ENCODE data around the gene DNM3. TPM values are rescaled to one million over a fixed set of nuclear protein-coding genes. Genes with fewer than 3 reads are reported as not detected.

The DNM3 gene
- total and polyA plus RNA-seq, 2 of the 8 experiments (the other 6 are each of a cell fraction or from before 2014, with no cell fraction given): 2.0 to 8.5 TPM

- Histone ChIP-seq H3K27me3 (replicated peaks in 1 of 4; ENCODE audit: control insufficient read depth in 3 of 4, extremely low read depth in 1 of 4, insufficient read depth in 3 of 4, low read length in 3 of 4) (no peaks in the 10 kb centered on the region), H3K14ac (ENCODE audit: insufficient read length) (no peak overlapping the region), H3K4me1 (replicated peaks in 1 of 4; ENCODE audit: control insufficient read depth in 3 of 4, insufficient read depth in 4 of 4, low read length in 3 of 4) (no peaks in the 10 kb centered on the region), H3K4me3 (ENCODE audit: extremely low read depth in 1 of 4, insufficient read depth in 2 of 4, low read depth in 3 of 4, low read length in 4 of 4) (no peak overlapping the region), H3K9ac (replicated peaks in 1 of 4; ENCODE audit: extremely low read depth in 1 of 4, low read depth in 3 of 4, low read length in 3 of 4) (no peak overlapping the region), H3K27ac (ENCODE audit: low read depth, low read length) (no peak overlapping the region), H2AFZ (ENCODE audit: low read length) (no peak overlapping the region), H3K18ac (ENCODE audit: extremely low read depth, low read length) (no peak overlapping the region), H3K9me3 (ENCODE audit: insufficient read depth in 2 of 2, low read depth in 1 of 2, low read length in 1 of 2) (no peaks in the 10 kb centered on the region), H3K23me2 (ENCODE audit: low read depth, low read length) (no peaks in the 10 kb centered on the region), H2BK15ac (ENCODE audit: low read length) (no peak overlapping the region), H3K23ac (ENCODE audit: insufficient read length) (no peak overlapping the region), H2BK5ac (ENCODE audit: low read depth, low read length) (no peak overlapping the region), H4K91ac (replicated peaks; ENCODE audit: insufficient read length, low read length) (no peak overlapping the region), H4K20me1 (replicated peaks in 1 of 2; ENCODE audit: control insufficient read depth in 1 of 2, insufficient read depth in 2 of 2, low read length in 2 of 2) (no peaks in the 10 kb centered on the region), H4K5ac (ENCODE audit: insufficient read length, low read depth, low read length) (no peak overlapping the region), H2BK12ac (ENCODE audit: low read depth, low read length) (no peak overlapping the region), H3K56ac (replicated peaks; ENCODE audit: insufficient read length, low read depth, low read length) (no peak overlapping the region), H3K36me3 (ENCODE audit: control insufficient read depth in 2 of 4, insufficient read depth in 4 of 4, low read length in 3 of 4) (no peaks in the 10 kb centered on the region), H4K8ac (ENCODE audit: extremely low read depth, insufficient read depth, low read length) (no peak overlapping the region), H3K79me1 (ENCODE audit: low read depth, low read length) (no peaks in the 10 kb centered on the region), H3K79me2 (ENCODE audit: control insufficient read depth in 1 of 2, insufficient read depth in 2 of 2, low read length in 2 of 2) (no peaks in the 10 kb centered on the region), H3K4ac (replicated peaks; ENCODE audit: insufficient read length, low read depth, low read length) (no peak overlapping the region), H2BK120ac (replicated peaks; ENCODE audit: low read depth, low read length) (no peak overlapping the region), H2AK5ac (ENCODE audit: low read depth, low read length) (no peak overlapping the region), H3K4me2 (ENCODE audit: insufficient read depth in 1 of 2, low read depth in 2 of 2, low read length in 2 of 2) (no peak overlapping the region), H2BK20ac (ENCODE audit: low read length) (no peak overlapping the region)
- CTCF ChIA-PET (ENCODE audit: partially characterized antibody): interaction anchor here (1.2 to 1.4 kb wide), 3 partner anchors 10 to 221 kb away, joined by 4 to 6 read pairs (median 4); no protein-coding TSS in a partner anchor
- POLR2A ChIA-PET (ENCODE audit: partially characterized antibody): no interaction called here
- 86% methylated on average over 2 of the region's 2 CpGs; no CpG with 5 or more reads in 1 of the 2 experiments for WGBS, 2 experiments (ENCODE audit: extremely low coverage in 1 of 2, insufficient coverage in 1 of 2, insufficient read length in 1 of 2, insufficient replicate concordance in 2 of 2, low coverage in 1 of 2, low lambda C conversion rate in 2 of 2, missing lambda C conversion rate in 1 of 2)
- no peak for DNase-seq (ENCODE audit: low read depth in 1 of 2, low spot score in 2 of 2)
- no peak for FAIRE-seq
- TF ChIP-seq EGR1 (IDR thresholded peaks at IDR 0.05; ENCODE audit: borderline replicate concordance, low read depth, low read length) (no peak), TCF12 (IDR thresholded peaks at IDR 0.05; ENCODE audit: low read depth, low read length) (no peak), KDM5A (IDR thresholded peaks at IDR 0.05; ENCODE audit: low read length) (no peak), SAP30 (IDR thresholded peaks at IDR 0.05; ENCODE audit: insufficient read depth, insufficient replicate concordance, low read length) (no peak), RXRA (IDR thresholded peaks at IDR 0.05; ENCODE audit: insufficient read depth, low read depth, low read length) (no peak), CHD2 (IDR thresholded peaks at IDR 0.05; ENCODE audit: low read length) (no peak), BACH1 (IDR thresholded peaks at IDR 0.05; ENCODE audit: low read length) (no peak), KDM1A (IDR thresholded peaks at IDR 0.05; ENCODE audit: borderline replicate concordance, low read length) (no peak), SUZ12 (IDR thresholded peaks at IDR 0.05; ENCODE audit: low read length) (no peak)
Observed at GRCh38 chr1:172178886-172179285, 337.6 kb downstream of the DNM3 start.

All from H1 (cell line).